Mucosa of descending colon (tissue), 3 donors: ENCODE results near the gene ACBD4. TPM values are rescaled to one million over a fixed set of nuclear protein-coding genes. Genes with fewer than 3 reads are reported as not detected.

ENCODE experiments used
- ATAC-seq: fragments of 200-7000 bp; cut with Tn5 transposase; one replicate; pipeline ENCODE4 v1.9.1; 2020; ENCODE audit warnings: mild to moderate bottlenecking, moderate library complexity
- DNase-seq, 3 donors: peaks; one replicate each; pipeline ENCODE4 v3.0.0-alpha.2; 2020
- H3K36me3 ChIP-seq: fragments of 200-600 bp; one replicate; pipeline ENCODE4 v1.8.0; 2021; ENCODE audit warnings: low read depth, mild to moderate bottlenecking
- H3K4me1 ChIP-seq: fragments of 200-600 bp; one replicate; pipeline ENCODE4 v1.8.0; 2021; ENCODE audit warnings: low read depth, mild to moderate bottlenecking
- H3K4me3 ChIP-seq: fragments of 200-600 bp; one replicate; pipeline ENCODE4 v1.8.0; 2021; ENCODE audit warnings: mild to moderate bottlenecking
- H3K9me3 ChIP-seq: fragments of 200-600 bp; one replicate; pipeline ENCODE4 v1.8.0; 2021; ENCODE audit warnings: mild to moderate bottlenecking
- intact Hi-C, 2 donors: fragments of 100-400 bp; cut with DNase I in 1 of 2; cut with micrococcal nuclease in 1 of 2; formaldehyde crosslinking; loops; one replicate each; pipeline versions ENCODE4 v1.11.0 to v1.11.1; 2022; cut with DNase I, micrococcal nuclease
- total RNA-seq, 3 donors: library from RNA; stranded (reverse); fragmentation: NEBNext Ultra II Directional in 2 of 3; extraction: Animal tissue kit (Norgen Biotek cat#: 25700) in 2 of 3; gene quantifications; one replicate each; pipeline versions ENCODE4 v1.2.1 to v1.2.4, GENCODE V29; 2021 to 2023
- TF ChIP-seq, protein P1 (sequence below): fragments of 200-600 bp; IDR thresholded peaks from one replicate; pipeline ENCODE4 v1.8.0; 2022; ENCODE audit warnings: antibody characterized with exemption, mild to moderate bottlenecking
- donor health status: DM: no; HTN: no; CAD: no; lungs with moderate emphysema.
- donor health status: DM: no; HTN: no; CAD: no.
- donor health status: DM: no; HTN: yes; CAD: no.

Gene ACBD4
- total RNA-seq, 3 donors from 2014 or later, result 18.1 to 28.7 (median 26.3) TPM

DNA sequence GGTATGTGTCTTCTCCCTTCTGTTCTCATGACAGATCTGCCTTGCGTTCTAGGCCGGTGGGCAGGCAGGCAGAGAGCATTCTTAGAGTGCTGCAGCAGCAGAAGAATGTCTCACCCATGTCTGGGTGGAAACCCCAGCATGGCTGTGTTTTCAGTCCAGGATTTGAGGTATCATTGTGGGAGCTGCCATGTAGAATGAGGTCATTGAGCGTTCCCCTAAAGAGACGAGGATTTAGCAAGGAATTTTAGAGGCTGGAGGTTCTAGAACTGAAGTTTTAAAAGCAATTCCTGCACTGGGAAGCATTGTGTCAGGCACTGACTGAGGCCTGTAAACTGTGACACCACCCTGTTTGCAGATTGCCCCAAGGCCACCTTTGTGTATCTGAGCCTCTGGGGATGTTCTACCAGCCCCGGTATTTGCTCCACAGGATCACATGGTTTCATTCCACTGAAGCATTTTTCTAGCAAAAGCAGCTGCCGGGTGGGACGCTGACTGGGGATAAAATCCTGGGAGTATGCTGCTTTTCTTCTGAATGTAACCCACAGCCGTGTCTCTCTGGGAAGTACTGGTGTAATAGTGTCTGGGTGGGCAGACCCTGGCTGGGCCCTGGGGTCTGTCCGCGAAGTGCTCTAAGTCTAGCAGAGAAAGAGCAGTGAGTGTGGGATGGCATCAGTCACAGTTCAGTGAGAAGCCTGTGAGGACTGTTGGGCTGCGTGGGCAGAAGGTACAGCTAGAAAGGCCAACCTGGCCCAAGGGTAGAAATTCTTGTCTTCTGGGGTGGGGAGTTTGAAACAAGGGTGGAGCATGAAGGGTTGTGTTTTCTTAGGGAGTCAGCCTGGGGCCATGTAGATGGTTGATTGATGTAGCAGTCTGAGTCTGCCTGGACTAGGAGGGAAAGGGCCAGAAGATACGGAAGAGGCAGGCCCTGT, 33.3 kb upstream of the ACBD4 start:
- Histone ChIP-seq H3K36me3 (peaks cover 22% of the 10 kb centered on the region), H3K4me1 (no peaks in the 10 kb centered on the region), H3K9me3 (no peaks in the 10 kb centered on the region), H3K4me3 (no peak overlapping the region)
- intact Hi-C loops, result no loop called here
- TF ChIP-seq, protein P1, sequence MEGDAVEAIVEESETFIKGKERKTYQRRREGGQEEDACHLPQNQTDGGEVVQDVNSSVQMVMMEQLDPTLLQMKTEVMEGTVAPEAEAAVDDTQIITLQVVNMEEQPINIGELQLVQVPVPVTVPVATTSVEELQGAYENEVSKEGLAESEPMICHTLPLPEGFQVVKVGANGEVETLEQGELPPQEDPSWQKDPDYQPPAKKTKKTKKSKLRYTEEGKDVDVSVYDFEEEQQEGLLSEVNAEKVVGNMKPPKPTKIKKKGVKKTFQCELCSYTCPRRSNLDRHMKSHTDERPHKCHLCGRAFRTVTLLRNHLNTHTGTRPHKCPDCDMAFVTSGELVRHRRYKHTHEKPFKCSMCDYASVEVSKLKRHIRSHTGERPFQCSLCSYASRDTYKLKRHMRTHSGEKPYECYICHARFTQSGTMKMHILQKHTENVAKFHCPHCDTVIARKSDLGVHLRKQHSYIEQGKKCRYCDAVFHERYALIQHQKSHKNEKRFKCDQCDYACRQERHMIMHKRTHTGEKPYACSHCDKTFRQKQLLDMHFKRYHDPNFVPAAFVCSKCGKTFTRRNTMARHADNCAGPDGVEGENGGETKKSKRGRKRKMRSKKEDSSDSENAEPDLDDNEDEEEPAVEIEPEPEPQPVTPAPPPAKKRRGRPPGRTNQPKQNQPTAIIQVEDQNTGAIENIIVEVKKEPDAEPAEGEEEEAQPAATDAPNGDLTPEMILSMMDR, result no peak
- ATAC-seq (no peak), DNase-seq (no peak)

DNA sequence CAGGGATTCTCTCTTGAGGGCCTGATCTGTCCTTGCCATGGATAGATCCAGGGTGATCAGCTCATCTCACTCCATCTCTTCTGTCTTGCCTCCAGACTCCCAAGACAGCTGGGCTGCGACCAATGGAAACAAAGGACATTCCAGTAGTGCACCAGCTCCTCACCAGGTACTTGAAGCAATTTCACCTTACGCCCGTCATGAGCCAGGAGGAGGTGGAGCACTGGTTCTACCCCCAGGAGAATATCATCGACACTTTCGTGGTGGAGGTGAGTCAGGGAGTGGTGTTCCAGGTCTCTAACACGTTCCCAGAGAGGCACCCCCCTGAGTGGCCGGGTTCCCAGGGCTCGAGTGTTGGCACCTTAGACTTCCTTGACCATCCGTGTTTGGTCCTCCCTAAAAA, 32.6 kb upstream of the ACBD4 start:
- no peaks in the 10 kb centered on the region for H3K4me1 ChIP-seq
- no peak for DNase-seq
- H3K36me3 ChIP-seq, result peaks cover 17% of the 10 kb centered on the region
- intact Hi-C loops, result no loop called here
- TF ChIP-seq, protein P1, result no peak
- H3K9me3 ChIP-seq, result no peaks in the 10 kb centered on the region
- H3K4me3 ChIP-seq, result no peak overlapping the region
- ATAC-seq, result no peak

DNA sequence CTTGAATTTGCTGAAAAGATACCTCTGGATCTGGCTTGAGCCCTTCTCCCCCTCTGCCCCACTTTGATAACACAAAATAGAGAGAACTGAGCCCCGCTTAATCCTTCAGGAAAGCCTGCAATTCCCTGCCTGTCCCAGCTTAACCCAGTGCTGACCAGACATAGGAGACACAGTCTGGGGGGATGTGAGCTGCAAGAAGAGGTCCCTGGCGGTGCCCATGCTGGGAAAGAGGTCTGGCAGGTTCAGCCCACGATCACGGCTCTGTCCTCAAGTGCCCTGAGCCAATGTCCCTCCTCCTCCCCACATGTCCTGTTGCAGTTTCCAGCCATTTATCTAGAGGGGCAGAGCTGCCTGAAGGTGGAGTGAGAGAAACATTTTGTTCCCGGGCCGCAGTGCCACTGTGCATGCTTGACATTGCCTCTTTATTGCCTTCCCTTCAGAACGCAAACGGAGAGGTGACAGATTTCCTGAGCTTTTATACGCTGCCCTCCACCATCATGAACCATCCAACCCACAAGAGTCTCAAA, 32.2 kb upstream of the ACBD4 start:
- intact Hi-C loops, result no loop called here
- TF ChIP-seq, protein P1, result no peak
- DNase-seq, result no peak
- no peaks in the 10 kb centered on the region for H3K9me3 ChIP-seq
- H3K36me3 ChIP-seq, result peaks cover 17% of the 10 kb centered on the region
- H3K4me3 ChIP-seq, result no peak overlapping the region
- no peaks in the 10 kb centered on the region for H3K4me1 ChIP-seq
- ATAC-seq, result no peak

DNA sequence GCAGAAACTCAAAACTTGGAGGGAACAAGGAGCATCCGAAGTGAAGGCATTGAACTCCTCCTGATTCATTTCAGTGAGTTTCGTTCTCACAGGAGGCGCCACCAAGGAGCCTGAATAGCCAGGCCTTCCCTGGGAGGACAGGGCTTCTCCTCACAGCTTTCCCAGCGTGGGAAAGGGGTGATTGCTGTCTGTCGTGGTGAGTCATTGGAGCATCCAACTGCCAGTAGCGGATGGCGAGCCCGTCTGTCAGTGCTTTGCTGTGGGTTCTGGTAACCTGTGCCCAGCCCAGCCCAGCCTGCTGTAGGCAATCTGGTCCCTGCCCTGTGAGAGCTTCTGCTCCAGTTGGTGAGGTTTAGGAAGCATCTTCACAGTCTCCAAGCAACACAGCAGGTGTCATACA, 31.5 kb upstream of the ACBD4 start:
- peaks cover 17% of the 10 kb centered on the region for H3K36me3 ChIP-seq
- H3K4me1 ChIP-seq, result no peaks in the 10 kb centered on the region
- ATAC-seq (no peak), DNase-seq (no peak)
- no peaks in the 10 kb centered on the region for H3K9me3 ChIP-seq
- TF ChIP-seq, protein P1, result no peak
- no peak overlapping the region for H3K4me3 ChIP-seq
- intact Hi-C loops, result no loop called here

DNA sequence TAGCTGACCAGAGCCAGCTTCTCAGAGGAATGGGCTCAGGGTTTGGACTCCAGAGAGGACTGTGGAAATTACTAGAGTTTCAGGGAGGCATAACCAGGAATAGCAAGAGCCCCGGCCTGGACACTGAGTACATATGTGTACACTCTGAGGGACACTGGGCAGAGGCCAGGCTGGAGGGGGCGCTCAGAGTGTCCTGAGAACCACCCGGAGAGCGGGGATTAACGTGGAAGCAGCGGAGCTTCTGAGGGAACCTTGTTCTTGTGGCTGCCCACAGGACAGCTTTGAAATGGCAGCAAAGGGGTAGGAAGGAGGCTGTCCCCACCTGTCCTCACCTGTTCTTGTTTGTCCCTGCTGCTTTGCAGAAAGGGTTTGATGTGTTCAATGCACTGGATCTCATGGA, 31.0 kb upstream of the ACBD4 start:
- Histone ChIP-seq H3K4me3 (no peak overlapping the region), H3K36me3 (peaks cover 17% of the 10 kb centered on the region), H3K4me1 (no peaks in the 10 kb centered on the region), H3K9me3 (no peaks in the 10 kb centered on the region)
- ATAC-seq, result no peak
- TF ChIP-seq, protein P1, result no peak
- DNase-seq, result no peak
- intact Hi-C loops, result no loop called here
